Activated CD4-positive, alpha-beta T cell treated with anti-CD3 and anti-CD28 coated beads, Interleukin-2, amount 50 U/mL, for 48 hours (primary cell): ENCODE results near the gene SCNN1A.

Experiments
- DNase-seq, 2 experiments: peaks; one replicate each; pipeline ENCODE4 v3.0.0-alpha.2; 2020

SCNN1A gene

DNA sequence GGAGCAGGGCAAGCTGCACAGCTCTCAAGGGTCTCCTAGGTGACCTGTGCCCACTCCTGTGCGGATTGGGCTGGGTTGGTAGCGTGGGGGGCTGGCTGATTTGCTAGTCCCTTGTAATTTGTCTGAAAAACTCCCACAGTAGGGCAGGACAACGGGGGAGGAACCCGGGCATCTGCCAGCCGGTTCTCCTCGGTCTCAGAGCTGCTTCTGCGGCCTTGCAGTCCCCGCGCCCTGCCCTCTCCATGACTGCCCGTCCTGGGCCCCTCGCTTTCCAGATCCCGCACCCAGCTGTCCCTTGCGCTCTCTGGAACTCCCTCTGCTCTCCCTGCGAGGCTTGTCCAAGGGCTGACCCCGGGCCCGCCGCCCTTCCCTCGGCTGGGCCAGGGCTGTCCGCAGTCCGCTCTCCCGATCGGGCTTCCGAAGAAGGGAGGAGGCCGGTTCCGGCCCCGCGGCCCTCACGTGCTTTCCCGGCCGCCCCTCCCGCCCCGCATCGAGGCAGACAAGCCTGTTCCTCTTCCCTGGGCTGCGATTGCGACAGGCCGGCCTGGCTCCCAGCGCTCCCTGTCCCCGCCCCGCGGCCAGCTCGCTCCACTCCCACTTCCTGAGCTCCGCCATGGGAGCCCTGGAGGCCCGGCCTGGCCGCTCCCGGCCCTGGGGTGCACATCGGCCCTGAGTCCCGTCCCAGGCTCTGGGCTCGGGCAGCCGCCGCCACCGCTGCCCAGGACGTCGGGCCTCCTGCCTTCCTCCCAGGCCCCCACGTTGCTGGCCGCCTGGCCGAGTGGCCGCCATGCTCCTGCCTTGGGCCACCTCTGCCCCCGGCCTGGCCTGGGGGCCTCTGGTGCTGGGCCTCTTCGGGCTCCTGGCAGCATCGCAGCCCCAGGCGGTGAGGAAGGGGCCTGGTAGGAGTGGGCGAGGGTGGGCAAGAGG is 8.5 kb upstream of the SCNN1A start, which contains the start of gene LTBR:
TSS of gene LTBR (plus strand) at position 591 of the 927 bp plus-strand sequence. CDS start at position 788, 197 bp downstream.
- peak in 1 of 2 experiments; percentile 48 for DNase-seq

DNA sequence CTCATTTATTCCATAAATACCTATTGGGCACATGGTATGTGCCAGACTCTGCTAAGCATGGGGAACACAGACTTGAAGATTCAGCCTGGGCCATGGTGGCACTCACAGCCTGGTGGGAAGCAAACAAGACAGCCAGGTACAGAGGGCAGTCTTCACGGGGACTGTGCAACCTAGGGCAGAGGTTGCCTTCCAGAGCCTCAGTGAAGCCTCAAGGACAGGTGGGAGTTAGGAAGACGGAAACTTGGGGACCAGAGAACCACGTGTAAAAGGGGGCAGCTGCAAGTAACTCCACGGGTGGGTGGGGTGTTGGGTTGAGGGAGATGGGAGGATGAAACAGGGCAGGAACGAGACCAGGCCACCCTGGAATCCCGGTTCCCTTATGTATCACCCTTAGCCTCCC is 7.6 kb upstream of the SCNN1A start:
- no peak for DNase-seq

DNA sequence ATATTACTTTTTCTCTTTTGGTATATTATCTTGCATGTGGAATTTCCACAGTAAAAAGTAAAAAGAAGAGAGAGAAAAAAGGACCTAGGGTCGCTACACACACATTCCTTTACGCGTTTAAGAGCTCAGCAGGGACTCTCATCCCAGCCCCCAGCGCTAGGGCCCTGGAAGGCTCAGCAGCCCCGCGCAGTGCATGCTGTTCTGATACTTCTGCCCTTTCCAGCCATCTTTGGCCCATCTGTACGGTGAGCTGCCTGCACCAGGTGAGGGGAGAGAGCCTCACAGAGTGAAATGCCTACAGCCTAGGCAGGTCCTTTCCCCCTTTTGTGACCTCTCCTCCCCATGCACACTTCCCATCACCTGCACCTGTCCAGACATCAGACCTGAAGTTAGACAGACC is 7.0 kb upstream of the SCNN1A start:
- DNase-seq: no peak

DNA sequence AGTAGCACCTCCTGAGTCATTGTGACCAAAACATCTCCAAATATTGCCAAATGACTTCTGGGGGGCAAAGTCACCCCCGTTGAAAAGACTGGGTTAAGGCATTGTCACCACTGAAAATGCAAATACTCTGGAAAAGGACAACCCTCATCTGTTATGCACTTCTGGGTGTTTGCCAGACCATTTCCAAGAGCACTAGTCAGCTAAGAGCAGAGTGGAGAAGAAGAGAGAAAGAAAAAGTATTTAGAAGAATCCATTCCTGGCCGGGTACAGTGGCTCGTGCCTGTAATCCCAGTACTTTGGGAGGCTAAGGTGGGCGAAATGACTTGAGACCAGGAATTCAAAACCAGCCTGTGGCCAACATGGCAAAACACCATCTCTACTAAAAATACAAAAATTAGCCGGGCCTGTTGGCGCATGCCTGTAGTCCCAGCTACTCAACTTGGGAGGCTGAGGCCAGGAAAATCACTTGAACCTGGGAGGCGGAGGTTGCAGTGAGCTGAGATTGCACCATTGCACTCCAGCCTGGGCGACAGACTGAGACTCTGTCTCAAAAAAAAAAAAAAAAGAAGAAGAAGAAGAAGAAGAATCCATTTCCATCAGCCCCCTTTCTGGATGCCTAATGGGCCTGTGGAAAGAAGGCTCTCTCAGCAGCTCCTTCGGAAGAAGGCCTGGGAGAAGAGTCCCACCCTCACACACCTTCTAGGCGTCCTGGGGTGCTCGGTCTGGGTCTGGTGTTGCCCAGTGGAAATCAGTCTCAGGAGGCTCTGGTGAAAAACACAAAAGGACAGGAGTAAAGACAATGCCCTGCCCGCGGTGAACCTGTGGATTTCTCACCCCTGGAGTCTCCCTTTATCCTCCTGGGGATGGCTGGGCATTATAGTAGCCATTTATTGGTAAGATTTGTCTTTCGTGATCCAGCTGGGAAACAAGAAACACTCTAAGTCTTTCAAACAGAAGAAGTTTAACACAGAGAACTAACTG is 5.1 kb upstream of the SCNN1A start:
- no peak for DNase-seq

DNA sequence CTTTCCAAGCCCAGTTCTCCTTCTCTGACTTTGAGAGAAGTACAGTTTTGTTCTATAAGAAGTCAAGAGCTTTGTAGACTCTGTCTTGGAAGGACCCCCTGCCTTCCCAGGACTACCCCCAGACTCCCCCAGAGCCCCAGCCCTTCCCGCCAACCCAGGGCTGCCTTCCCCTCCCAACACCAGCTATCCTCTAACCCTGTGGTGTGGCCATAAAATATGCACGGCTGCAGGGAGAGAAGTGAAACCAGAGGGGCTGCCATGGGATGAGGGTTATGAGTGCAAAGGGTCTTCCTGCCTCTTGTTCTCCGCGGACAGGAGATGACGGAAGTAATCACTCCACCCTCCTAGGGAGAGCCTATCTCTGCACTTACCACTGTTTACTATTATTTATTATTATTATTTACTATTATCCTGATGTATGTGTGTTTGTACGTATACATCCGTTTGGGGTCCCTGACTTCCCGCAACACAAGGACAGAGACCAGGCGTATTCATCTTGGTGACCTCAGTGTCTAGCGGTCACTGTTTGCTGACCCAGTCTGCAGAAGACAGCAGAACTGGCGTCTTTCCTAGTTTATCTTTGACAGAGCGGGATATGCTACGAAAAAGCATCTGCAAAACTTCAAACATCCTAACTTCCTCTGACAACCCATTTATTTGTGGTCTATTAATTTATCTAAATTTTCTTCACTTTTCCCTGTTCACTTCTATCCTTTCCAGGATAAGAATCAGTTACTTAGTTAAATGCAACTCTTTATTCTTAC is 3.5 kb upstream of the SCNN1A start:
- DNase-seq: no peak

DNA sequence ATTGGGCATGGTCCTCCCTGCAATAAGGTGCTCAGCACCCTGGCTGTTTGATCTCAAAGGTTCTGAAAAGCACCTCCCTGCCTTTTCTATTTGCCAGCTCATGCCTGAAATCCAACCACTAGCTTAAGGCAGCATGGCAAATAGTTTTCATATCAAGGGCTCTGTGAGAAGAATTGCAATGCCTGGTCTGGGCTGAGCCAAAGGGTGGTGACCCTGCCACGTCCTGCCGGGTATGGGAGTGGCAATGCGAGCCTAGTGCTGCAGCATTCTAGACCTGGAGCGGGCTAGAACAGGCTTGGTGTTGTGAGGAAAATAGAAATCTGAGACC is 2.3 kb upstream of the SCNN1A start:
- DNase-seq: no peak

DNA sequence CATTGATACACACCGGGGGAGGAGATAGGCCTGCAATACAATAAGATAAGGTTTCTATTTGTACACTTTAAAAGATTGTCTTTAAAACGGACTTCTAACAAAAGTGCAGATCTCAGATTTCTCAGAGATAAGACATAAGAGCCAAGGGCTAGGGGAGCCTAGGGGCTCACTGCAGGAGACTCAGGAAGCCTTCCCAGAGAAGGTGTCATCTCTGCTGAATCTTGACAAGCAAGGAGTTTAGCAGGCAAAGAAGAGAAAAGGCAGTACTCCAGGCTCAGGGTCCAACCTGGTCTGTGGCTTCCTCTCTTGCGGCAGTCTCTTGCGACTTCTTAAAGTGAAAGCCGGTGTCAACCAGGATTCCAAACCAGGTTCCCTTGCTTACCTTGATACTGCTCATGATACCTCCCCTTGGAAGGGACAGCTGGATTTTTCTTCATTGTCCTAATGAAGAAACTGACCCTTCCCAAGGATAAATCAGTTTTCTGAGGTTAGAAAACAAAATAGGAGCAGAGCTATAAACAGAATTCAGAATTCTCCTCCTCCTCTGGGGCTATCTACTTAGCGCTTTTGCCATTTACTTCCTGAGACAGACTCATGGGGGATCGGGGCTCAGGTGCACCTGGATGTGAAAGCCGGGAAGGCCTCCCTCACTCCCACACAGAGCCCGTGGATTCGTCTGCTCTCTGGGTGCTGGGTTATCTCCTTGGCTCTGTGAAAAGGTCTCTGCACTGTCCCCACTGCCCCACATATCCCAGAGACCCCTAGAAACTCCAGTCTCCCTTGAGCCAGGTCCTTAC is 1.7 kb upstream of the SCNN1A start:
- no peak for DNase-seq

DNA sequence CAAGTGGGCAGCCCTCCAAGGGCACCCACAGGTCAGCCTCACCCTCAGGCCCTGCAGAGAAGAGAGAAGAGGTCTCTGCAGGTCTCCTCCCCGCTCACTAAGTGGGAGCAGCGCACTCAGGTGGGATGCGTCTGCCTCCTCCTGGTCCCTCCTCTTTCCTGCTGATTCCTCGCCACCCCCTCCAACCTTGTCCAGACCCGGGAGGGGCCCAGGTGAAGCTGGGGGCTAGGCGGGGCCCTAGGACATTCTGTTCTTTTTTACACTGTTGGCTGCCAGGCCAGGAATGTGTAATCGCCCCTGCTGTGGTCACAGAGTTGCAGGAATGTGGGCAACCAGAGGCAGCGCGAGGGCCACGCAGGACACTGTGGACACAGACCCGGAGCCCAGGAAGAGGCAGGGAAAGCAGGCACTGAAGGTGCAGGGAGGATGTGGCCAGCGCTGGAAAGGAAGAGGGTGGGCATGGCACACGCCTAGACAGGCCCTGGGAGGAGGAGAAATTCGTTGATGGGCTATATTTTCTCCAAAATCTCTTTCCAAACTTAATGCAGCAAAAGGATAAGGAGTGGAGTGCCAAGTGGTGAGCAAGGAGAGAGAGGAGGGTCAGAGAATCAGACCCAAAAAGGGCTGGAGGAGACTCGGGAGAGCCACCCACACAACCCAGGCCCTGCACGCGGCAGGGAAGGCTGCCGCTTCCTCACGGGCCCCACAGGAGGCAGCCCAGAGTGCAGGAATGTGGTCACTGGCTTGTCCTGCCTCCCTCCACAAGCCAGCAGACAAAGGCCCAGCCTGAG is 911 bp upstream of the SCNN1A start:
- peak in 1 of 2 experiments; percentile 25 for DNase-seq

DNA sequence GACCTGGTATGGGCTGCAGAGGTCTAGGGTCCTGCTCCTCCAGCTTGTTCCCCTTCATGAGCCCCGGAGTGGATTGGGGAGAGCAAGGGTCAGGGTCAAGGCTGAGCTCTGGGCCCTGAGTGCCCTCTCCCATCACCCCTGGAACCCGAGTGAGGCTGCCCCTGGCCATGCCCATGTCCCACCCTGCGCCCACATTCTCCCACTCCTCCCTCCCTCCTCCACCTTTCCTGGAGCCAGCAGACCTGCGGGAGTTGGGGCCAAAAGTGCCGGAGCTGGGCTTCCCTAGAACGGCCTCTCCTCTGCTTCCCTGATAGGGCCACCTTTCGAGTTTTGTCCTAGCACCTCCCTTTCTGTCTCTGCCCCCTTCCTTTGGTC is 590 bp downstream of the SCNN1A start:
- no peak for DNase-seq

DNA sequence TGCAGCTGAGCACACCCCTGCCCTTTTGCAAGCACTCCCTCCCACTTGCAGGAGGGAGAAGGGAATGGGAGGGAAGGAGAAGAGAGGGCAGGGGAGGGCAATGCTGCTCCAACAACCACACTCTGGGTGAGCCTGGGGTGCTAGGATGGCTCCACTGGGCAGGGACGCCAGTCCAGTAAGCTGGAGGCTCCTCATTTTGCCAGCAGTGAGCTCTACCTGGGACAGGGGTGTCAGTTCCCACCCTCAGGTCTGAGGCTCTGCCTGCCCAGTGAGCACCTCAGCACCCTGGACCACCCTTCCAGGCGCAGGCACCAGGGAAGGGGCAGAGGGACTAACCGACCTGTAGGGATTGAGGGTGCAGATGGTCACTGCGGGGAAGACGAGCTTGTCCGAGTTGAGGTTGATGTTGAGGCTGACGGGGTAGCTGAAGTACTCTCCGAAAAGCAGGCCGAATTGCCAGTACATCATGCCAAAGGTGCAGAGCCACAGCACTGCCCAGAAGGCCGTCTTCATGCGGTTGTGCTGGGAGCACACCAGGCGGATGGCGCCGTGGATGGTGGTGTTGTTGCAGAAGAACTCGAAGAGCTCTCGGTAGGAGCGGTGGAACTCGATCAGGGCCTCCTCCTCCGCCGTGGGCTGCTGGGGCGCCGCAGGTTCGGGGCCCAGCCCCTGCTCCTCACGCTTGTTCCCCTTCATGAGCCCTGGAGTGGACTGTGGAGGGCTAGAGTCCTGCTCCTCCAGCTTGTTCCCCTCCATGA is 1.2 kb downstream of the SCNN1A start:
- no peak for DNase-seq

DNA sequence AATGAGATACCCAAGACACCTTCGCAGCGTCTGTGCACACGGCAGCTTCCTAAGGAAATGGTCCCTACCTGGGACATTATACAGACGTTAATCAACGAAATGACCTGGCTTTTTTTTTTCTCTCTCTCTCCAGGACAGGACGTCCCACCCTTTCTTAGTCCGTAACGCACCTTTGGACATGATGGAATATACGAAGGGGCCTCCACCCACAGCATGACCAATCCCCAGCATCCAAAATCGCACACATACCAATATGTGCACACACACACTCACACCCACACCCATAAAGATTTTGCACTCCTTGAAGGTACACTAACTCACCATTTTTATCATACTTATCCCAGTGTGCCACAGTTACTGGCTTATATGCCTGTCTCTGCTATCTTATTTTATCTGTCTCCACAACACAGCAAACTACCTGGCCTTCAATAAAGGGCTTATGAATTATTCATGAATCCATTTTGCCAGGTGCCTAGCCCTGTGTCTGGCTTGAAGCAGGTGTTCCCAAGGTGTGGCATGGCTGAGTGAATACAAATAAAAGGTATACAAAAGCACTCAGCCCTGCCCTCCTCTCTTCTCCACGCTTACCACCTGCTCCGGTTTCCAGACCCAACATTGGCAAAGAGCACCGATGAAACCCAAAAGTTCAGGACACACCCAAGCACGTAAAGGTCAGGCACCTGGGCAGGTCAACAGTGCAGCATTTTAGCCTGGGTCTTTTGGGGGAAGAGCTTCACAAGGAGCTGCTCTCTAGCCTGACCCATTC is 2.2 kb downstream of the SCNN1A start:
- DNase-seq: no peak

DNA sequence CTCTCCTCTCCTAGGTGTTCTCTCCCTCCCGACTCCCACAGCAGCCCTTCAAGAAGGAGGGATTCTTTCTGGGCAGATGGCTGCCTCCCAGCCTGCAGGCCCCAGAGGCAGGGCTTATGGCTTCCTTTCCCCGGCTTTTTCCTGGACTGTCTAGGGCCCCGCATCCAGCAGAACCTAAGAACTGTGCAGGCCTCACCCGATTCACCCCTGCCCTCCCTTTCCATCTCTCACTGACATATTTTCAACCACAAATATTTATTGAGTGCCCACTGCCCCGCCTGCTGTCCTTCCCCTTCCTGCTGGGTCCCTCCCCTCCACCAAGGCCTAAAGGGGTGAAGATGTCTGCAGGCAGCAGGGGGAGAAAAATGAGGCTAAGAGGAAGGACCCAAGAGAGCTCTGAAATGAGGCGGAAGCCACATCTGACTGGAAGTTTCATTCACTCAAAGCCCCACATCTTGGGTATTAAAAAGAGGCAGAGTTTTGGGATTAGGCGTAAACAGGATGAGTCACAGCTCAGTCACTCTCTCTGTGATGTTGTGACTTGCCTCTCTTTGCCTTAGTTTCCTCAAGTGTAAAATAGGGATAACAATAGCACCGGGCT is 2.9 kb downstream of the SCNN1A start:
- peak in 1 of 2 experiments; percentile 17 for DNase-seq

DNA sequence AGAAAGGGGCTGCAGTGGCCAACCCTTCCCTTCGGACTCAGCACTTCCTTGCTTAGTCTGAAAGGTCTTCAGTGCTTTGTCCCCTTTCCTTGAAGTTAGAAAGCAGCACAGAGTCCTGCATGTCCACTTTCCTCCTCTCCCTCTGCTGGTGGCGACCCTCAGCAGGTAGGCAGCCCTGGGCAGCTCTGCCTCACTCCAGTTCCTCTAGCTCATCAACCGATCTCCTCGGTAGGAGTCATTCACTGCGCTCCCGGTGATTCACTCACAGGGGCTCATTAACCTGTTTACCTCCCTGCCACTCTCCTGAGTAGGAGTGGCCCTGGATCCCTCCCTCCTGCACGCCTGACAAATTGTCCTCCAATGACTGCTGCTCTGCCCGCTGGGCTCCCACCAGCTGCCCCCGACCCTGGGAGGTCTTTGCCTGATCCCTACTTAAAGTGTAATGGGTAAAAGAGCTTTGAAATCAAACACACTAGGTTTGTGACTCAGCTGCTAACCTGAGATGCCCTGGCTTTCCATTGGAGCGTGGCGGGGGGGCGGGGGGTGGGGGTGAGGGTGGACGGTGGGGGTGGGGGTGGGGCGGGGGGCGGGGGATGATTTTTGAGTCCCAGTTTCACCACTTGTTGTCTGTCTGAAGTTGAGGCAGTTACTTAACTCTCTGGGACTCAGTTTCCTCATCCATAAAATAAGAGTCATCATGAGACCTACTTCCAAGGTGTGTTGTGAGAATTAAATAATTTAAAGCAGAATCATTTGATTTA is 4.2 kb downstream of the SCNN1A start:
- DNase-seq: no peak

DNA sequence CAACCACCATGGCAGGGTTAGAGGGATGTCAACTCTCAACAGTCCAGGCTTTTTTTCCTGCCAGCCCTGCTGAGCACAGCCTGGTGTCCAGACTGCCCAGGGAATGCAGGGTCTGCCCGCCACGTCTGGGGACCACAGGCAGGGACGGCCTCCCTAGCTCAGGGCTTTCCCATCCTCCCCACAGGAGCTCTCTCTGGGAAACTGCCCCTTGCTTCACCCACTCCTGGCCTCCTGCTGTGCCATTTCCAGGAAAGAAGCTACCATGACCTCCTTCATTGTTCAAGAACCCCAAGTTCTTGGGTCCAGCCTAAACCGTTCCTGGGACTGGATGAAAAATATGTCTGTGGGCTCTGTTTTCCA is 4.8 kb downstream of the SCNN1A start:
- DNase-seq: no peak

DNA sequence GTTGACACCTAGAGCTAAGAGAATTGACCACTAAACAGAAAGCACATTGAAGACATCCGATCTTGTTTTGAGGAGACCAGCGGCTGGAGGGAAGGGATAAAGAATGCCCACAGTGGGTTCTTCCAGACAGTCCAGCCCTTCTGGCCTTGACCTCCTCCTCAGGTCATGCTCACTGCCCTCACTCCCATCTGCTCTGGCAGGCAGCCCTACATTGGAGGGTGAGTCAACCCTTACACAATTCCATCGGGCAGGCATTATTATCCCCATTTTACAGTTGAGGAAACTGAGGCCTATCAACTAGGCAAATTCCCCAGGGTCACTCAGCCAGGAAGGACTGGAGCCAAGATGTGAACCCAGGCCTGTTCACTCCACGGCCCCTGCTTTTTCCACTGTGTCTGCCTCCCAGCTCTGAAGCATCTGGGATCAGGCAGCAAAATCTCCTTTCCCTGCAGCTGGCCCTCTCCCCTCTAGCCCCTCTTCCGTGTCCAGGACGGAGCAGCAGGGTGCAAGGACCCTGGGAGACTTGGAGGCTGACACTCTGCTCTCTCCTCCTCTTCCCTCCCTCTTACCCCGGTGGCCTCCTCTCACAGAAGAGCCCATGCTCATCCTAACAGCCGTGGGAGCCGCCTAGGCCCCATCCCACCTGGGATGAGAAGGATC is 5.3 kb downstream of the SCNN1A start:
- DNase-seq: no peak

DNA sequence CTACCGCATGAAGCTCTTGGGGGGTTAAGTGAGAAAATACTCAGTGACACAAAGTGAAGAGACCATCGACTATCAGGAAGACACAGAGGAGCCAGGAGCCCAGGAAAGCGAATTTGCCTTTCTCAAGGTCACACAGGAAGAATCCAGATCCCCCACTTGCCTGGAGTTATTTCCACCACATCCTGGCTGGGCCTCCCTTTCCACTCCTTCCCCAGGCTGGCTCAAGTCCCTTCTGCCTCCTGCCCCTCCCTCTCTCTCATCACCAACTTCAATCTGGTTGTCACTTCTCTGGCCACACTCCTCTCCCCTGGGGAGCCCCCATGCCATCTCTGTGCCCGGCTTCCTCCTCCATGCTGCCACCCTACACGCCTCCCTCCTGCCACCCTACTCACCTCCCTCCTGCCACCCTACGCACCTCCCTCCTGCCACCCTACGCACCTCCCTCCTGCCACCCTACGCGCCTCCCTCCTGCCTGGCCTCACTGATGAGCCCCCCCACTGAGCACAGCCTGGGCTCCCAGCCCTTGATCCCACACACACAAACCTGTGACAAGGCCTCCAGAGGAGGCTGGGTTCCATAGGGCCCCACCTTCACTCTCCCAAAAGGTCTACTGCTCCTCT is 6.3 kb downstream of the SCNN1A start:
- DNase-seq: no peak
